Stomach (tissue), 4 donors: ENCODE data around the gene ARSD.

ENCODE experiments used
- CTCF ChIP-seq, 7 experiments: fragments of 450-650 bp in 4 of 7; fragments of 200-600 bp in 3 of 7; sonication (generic) in 3 of 7; IDR thresholded peaks; one replicate each; pipeline ENCODE4 v1.5.1; 2016 to 2019; ENCODE audit warnings: antibody characterized with exemption in 7 of 7, control low read depth in 2 of 7, mild to moderate bottlenecking in 1 of 7
- EP300 ChIP-seq: sonication (generic); formaldehyde crosslinking; IDR thresholded peaks from one replicate; pipeline ENCODE4 v1.6.1; 2017; ENCODE audit warnings: antibody characterized with exemption

GRCh38 chrX:2974961-2975360 lies 45.8 kb upstream of the ARSD start:
- TF ChIP-seq CTCF (IDR thresholded peaks at IDR 0.05) (no peak), EP300 (no peak)
